Glutamatergic neuron (in vitro differentiated cells): ENCODE data around the gene CASP10. TPM values are rescaled to one million over a fixed set of nuclear protein-coding genes. Genes with fewer than 3 reads are reported as not detected.

ENCODE experiments used
- DNase-seq: peaks from one replicate; pipeline ENCODE4 v3.0.0; 2022
- H3K27ac Mint-ChIP-seq: one replicate; pipeline ENCODE4 v1.8.0; 2020; ENCODE audit warnings: mild to moderate bottlenecking, mixed read lengths, inconsistent platforms; ENCODE audit not compliant: unreplicated experiment
- H3K27me3 Mint-ChIP-seq: one replicate; pipeline ENCODE4 v1.8.0; 2020; ENCODE audit warnings: mild to moderate bottlenecking, moderate library complexity, mixed read lengths, inconsistent platforms; ENCODE audit not compliant: unreplicated experiment
- H3K36me3 Mint-ChIP-seq: one replicate; pipeline ENCODE4 v1.8.0; 2020; ENCODE audit warnings: mild to moderate bottlenecking, mixed read lengths, inconsistent platforms; ENCODE audit not compliant: unreplicated experiment
- H3K4me1 Mint-ChIP-seq: one replicate; pipeline ENCODE4 v1.8.0; 2020; ENCODE audit warnings: mild to moderate bottlenecking, low read depth, mixed read lengths, inconsistent platforms; ENCODE audit not compliant: unreplicated experiment
- H3K4me3 Mint-ChIP-seq: one replicate; pipeline ENCODE4 v1.8.0; 2020; ENCODE audit warnings: mild to moderate bottlenecking, mixed read lengths, inconsistent platforms; ENCODE audit not compliant: unreplicated experiment
- H3K9me3 Mint-ChIP-seq: one replicate; pipeline ENCODE4 v1.8.0; 2020; ENCODE audit warnings: mild to moderate bottlenecking, moderate library complexity, mixed read lengths, inconsistent platforms; ENCODE audit not compliant: unreplicated experiment
- CTCF ChIP-seq: fragments of 200-600 bp; sonication (generic); IDR thresholded peaks from one replicate; pipeline ENCODE4 v1.5.0; 2021; ENCODE audit not compliant: partially characterized antibody, unreplicated experiment
- total RNA-seq: library from RNA; stranded (reverse); fragmentation: NEBNext Ultra II Directional; extraction: Animal tissue kit (Norgen Biotek cat#: 25700); gene quantifications from one replicate; pipeline ENCODE4 v1.2.1, GENCODE V29; 2021; ENCODE audit not compliant: unreplicated experiment

Gene CASP10
- total RNA-seq, 1 donor from 2014 or later: not detected

DNA sequence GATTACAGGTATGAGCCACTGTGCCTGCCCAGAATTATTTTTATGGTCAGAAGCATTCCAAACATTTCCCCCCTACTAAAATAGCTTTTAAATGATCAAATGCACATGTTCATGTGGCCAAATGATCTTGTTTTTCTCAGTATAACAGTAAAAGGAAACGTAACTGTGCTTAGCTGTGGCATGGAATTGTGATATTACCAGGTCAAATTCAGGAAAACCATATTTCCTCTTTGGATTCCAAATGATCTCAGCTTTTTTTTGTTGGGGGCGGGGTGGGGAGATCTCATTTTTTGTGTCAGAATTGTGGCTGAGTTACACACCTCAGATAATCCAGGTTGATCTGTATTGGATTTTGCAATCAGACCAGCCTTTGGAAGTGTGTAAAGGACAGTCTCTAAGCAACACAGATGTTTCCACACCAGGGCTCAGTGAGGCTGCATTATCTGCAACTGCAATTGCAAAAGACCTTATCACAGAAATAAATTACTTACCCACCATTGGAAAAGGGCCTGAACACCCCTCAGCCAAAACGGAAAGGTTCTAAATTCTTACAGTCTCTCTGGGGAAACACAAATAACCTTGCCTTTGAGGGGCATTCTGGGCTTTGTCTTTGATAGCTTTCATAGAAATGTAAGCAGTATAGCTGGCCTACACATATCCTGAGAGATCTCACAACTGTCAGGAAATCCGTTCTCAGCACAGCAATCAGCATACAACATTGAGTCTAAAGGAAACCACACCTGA is 8.4 kb downstream of the CASP10 start:
- no peaks in the 10 kb centered on the region for H3K9me3 Mint-ChIP-seq
- no peaks in the 10 kb centered on the region for H3K36me3 Mint-ChIP-seq
- no peak for DNase-seq
- TF ChIP-seq CTCF: no peak
- H3K4me1 Mint-ChIP-seq: no peaks in the 10 kb centered on the region
- H3K27ac Mint-ChIP-seq: no peak overlapping the region
- peaks cover 2% of the 10 kb centered on the region for H3K27me3 Mint-ChIP-seq
- H3K4me3 Mint-ChIP-seq: no peak overlapping the region

GRCh38 chr2:201194097-201194496 is 11.2 kb downstream of the CASP10 start:
- peaks cover 2% of the 10 kb centered on the region for H3K27me3 Mint-ChIP-seq
- peaks cover 1% of the 10 kb centered on the region for H3K9me3 Mint-ChIP-seq
- DNase-seq: no peak
- H3K27ac Mint-ChIP-seq: no peak overlapping the region
- TF ChIP-seq CTCF: no peak
- H3K36me3 Mint-ChIP-seq: no peaks in the 10 kb centered on the region
- H3K4me1 Mint-ChIP-seq: no peaks in the 10 kb centered on the region
- no peak overlapping the region for H3K4me3 Mint-ChIP-seq

GRCh38 chr2:201195331-201195730 is 12.4 kb downstream of the CASP10 start:
- H3K9me3 Mint-ChIP-seq: peaks cover 1% of the 10 kb centered on the region
- no peak overlapping the region for H3K27ac Mint-ChIP-seq
- H3K36me3 Mint-ChIP-seq: no peaks in the 10 kb centered on the region
- no peak for TF ChIP-seq CTCF
- DNase-seq: no peak
- no peak overlapping the region for H3K4me3 Mint-ChIP-seq
- peaks cover 2% of the 10 kb centered on the region for H3K27me3 Mint-ChIP-seq
- no peaks in the 10 kb centered on the region for H3K4me1 Mint-ChIP-seq

- no peak overlapping the region for H3K4me3 Mint-ChIP-seq
- no peak overlapping the region for H3K27ac Mint-ChIP-seq
- H3K4me1 Mint-ChIP-seq: no peaks in the 10 kb centered on the region
- peaks cover 1% of the 10 kb centered on the region for H3K9me3 Mint-ChIP-seq
- no peaks in the 10 kb centered on the region for H3K36me3 Mint-ChIP-seq
- DNase-seq: no peak
- TF ChIP-seq CTCF: no peak
- peaks cover 2% of the 10 kb centered on the region for H3K27me3 Mint-ChIP-seq
Measured at GRCh38 chr2:201196003-201196402, 13.1 kb downstream of the CASP10 start.

- H3K36me3 Mint-ChIP-seq: no peaks in the 10 kb centered on the region
- no peak for TF ChIP-seq CTCF
- no peak overlapping the region for H3K27ac Mint-ChIP-seq
- peaks cover 2% of the 10 kb centered on the region for H3K27me3 Mint-ChIP-seq
- peaks cover 1% of the 10 kb centered on the region for H3K9me3 Mint-ChIP-seq
- no peaks in the 10 kb centered on the region for H3K4me1 Mint-ChIP-seq
- no peak for DNase-seq
- H3K4me3 Mint-ChIP-seq: no peak overlapping the region
Measured at GRCh38 chr2:201196803-201197202, 13.9 kb downstream of the CASP10 start.
